Thyroid gland (tissue), 4 donors: ENCODE results near the gene PLEKHM3. TPM values are rescaled to one million over a fixed set of nuclear protein-coding genes. Genes with fewer than 3 reads are reported as not detected.

Experiments
- DNase-seq, 2 donors: peaks; one replicate each; pipeline ENCODE4 v3.0.0-alpha.2; 2019
- H3K27ac ChIP-seq, 3 donors: fragments of 200-600 bp; sonication (generic); 1 replicate in 2 of 3; 2 replicates in 1 of 3; pipeline ENCODE4 v1.5.1; 2016 to 2019; ENCODE audit warnings: mild to moderate bottlenecking in 1 of 3, moderate library complexity in 1 of 3
- H3K27me3 ChIP-seq: fragments of 200-600 bp; sonication (generic); one replicate; pipeline ENCODE4 v1.5.1; 2019
- H3K36me3 ChIP-seq, 2 donors: fragments of 200-600 bp; sonication (generic); one replicate each; pipeline ENCODE4 v1.5.1; 2016 to 2019
- H3K4me1 ChIP-seq, 2 donors: fragments of 200-600 bp; sonication (generic); one replicate each; pipeline ENCODE4 v1.5.1; 2017 to 2019
- H3K4me3 ChIP-seq, 3 donors: fragments of 200-600 bp; sonication (generic); replicated peaks in 1 of 3; 1 replicate in 2 of 3; 2 replicates in 1 of 3; pipeline ENCODE4 v1.5.1; 2016; ENCODE audit warnings: mild to moderate bottlenecking in 1 of 3
- H3K9me3 ChIP-seq: fragments of 200-600 bp; sonication (generic); one replicate; pipeline ENCODE4 v1.5.1; 2017
- POLR2A ChIP-seq, 2 donors: fragments of 450-650 bp; IDR thresholded peaks; one replicate each; pipeline ENCODE4 v1.6.1; 2017; ENCODE audit warnings: antibody characterized with exemption in 2 of 2, mild to moderate bottlenecking in 2 of 2, moderate library complexity in 1 of 2
- WGBS, 2 donors: methylation state at CpG; one replicate each; pipeline ENCODE4 v1.1.5; 2017; 5-methylcytosine and 5-hydroxymethylcytosine counted together
- intact Hi-C: fragments of 100-400 bp; cut with DNase I; formaldehyde crosslinking; loops from one replicate; pipeline ENCODE4 v1.15.1; 2023
- total RNA-seq, 4 donors: library from RNA; depleted of rRNA; stranded (reverse); fragments of >200 nt; gene quantifications; one replicate each; pipeline ENCODE4 v1.2.3, GENCODE V29; 2016
- TF ChIP-seq, protein P1 (sequence below), 6 experiments: fragments of 200-600 bp in 3 of 6; fragments of 450-650 bp in 3 of 6; sonication (generic) in 3 of 6; IDR thresholded peaks; one replicate each; pipeline ENCODE4 v1.5.1; 2016 to 2019; ENCODE audit warnings: antibody characterized with exemption in 6 of 6, mild to moderate bottlenecking in 2 of 6, inconsistent platforms in 1 of 6, moderate library complexity in 1 of 6

The PLEKHM3 gene
- total RNA-seq, 4 donors from 2014 or later: 42.2 to 53.0 (median 44.5) TPM

DNA sequence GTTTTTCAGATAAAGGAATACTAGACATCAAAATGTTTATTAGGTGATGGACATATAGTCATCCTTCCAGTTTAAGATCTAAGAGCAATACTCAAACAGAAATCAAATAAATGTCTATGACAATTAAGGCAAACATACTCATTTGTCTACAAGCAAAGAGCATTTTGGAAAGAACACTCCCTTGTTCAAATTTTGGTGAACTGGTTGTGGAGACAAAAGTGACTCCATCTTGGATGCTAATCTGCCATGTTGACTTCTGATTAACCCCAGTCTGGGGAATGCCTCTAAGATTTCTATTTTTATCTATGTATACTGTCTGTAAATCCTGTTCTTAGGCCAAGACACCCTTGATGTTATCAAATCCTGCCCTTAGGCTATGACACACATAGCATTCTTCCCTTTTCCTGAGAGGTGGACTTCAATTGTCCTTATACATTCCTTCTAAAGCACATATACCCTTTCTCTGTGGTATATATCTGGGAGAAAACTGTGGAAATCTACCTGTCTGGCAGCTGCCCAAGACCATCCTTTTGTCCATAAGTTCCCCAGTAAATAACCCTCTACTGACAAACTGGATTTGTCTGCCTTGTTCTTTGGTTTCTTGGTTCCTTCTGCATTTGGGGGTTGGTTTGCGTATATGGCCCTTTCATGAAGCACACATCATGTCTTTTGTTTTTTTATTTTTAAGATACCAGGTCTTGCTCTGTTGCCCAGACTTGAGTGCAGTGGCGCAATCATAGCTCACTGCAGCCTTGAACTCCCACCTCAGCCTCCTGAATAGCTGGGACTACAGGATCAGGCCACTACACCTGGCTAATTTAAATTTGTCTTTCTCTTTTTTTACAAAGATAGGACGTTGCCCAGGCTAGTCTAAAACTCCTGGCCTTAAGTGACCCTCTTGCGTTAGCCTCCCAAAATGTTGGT lies 12.5 kb upstream of the PLEKHM3 start:
- TF ChIP-seq POLR2A (IDR thresholded peaks at IDR 0.05): no peak
- TF ChIP-seq, protein P1, sequence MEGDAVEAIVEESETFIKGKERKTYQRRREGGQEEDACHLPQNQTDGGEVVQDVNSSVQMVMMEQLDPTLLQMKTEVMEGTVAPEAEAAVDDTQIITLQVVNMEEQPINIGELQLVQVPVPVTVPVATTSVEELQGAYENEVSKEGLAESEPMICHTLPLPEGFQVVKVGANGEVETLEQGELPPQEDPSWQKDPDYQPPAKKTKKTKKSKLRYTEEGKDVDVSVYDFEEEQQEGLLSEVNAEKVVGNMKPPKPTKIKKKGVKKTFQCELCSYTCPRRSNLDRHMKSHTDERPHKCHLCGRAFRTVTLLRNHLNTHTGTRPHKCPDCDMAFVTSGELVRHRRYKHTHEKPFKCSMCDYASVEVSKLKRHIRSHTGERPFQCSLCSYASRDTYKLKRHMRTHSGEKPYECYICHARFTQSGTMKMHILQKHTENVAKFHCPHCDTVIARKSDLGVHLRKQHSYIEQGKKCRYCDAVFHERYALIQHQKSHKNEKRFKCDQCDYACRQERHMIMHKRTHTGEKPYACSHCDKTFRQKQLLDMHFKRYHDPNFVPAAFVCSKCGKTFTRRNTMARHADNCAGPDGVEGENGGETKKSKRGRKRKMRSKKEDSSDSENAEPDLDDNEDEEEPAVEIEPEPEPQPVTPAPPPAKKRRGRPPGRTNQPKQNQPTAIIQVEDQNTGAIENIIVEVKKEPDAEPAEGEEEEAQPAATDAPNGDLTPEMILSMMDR (IDR thresholded peaks at IDR 0.05): no peak
- Histone ChIP-seq H3K4me1 (peaks cover 7 to 11% of the 10 kb centered on the region in 2 donors), H3K4me3 (no peak overlapping the region), H3K27ac (no peak overlapping the region), H3K27me3 (no peaks in the 10 kb centered on the region), H3K36me3 (no peaks in the 10 kb centered on the region), H3K9me3 (no peaks in the 10 kb centered on the region)
- WGBS, 2 donors: 78 to 89% methylated on average over 4 of the region's 4 CpGs
- DNase-seq: no peak
- intact Hi-C loops: loop anchor here (5.0 kb wide), 1 partner anchor 291 kb away; no protein-coding TSS in a partner anchor

DNA sequence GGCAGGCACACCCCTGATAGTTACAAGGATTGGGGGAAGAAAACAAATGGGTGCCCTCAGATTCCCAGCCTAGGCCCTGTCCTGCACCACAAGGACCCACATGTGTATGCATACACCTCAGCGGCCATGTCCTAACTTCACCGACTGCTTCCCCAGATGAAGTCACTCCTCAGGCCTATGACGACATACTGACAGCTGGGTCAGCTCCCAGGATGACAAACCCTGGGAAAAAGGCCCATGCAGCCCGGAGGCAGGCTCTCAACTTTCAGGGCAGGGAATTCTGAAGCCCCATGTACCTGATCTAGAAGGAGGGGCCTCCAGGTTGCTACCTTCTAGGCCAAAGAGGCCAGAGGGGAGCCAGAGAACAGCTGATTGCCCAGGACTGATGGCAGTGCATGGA lies 11.0 kb upstream of the PLEKHM3 start:
- Histone ChIP-seq H3K4me1 (peaks cover 16 to 25% of the 10 kb centered on the region in 2 donors), H3K36me3 (no peaks in the 10 kb centered on the region), H3K27me3 (no peaks in the 10 kb centered on the region), H3K9me3 (no peaks in the 10 kb centered on the region), H3K27ac (no peak overlapping the region), H3K4me3 (no peak overlapping the region)
- intact Hi-C loops: loop anchor here (5.0 kb wide), 1 partner anchor 289 kb away; no protein-coding TSS in a partner anchor
- TF ChIP-seq POLR2A (IDR thresholded peaks at IDR 0.05): no peak
- TF ChIP-seq, protein P1 (IDR thresholded peaks at IDR 0.05): no peak
- no peak for DNase-seq
- WGBS, 2 donors: 71 to 74% methylated on average over 4 of the region's 4 CpGs

DNA sequence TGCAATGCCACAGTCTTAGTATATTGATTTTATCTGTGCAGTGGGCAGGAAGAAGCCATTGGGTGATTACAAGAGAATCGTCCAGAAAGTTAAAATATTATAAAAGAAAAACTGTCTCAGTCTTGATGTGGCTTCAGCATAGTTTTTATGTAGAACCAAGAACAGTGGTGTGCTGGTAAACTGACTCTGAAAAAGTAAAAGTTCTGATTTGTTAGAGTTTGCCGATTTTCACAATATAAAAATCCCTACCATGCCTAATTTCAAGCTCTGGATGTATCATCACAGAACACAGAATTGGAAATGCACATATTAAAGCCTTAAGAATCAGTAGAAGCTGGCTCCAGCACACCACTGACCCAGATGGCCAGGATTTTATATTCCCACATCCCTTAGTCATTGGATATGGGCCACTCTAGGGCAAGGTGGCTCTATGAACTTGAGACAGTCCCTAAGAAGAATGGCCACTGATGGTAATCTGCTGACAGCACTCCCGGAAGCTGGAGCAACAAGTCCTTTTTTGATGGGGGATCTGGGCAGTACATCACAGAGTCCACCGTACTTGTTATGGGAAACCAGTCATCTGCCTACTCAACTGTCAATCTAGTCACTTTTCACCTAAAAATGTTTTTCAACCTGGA lies 9.3 kb upstream of the PLEKHM3 start:
- WGBS, 2 donors: 86 to 89% methylated on average over 4 of the region's 4 CpGs

DNA sequence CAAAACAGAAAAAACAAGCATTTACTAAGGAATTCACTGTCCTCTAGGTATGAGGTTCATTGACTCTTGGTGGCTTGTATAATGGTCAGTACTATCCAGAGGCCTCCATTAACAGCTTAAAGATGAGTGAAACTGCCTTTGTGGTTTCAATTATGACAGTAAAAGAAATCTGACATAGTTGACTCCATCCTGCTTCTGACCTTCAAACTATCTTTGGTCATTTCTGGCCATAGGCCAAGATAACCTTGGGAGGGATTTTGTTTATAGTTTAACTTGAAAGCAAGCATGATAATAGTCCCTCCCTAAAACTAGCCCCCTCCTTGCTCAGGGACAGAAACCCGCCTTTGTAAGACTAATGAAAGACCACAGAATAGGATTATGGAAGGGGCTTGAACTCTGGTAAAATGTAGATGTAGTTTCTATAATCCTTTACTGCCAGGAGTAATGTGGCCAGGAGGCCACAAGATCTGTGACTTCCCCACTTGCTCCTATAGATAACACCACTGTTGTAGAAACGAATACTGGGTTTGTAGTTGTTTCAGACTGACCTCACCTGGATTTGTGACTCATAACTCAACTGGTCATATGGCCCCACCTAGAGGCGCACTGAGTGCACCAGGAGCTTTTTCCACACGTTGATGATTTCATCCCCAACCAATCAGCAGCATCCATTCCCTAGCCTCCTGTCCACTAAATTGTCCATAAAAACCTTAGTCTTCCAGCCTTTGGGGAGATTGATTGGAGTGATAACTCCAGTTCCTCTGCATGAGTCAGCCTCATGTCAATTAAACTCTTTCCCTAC lies 8.6 kb upstream of the PLEKHM3 start:
- Histone ChIP-seq H3K9me3 (no peaks in the 10 kb centered on the region), H3K27me3 (no peaks in the 10 kb centered on the region), H3K4me1 (peaks cover 16 to 18% of the 10 kb centered on the region in 2 donors), H3K4me3 (no peak overlapping the region), H3K27ac (no peak overlapping the region), H3K36me3 (no peaks in the 10 kb centered on the region)
- peak; percentile 62 to 70 for DNase-seq
- TF ChIP-seq, protein P1 (IDR thresholded peaks at IDR 0.05): peak in 4 of 6 experiments; percentile 45 to 69 (median 50)
- TF ChIP-seq POLR2A (IDR thresholded peaks at IDR 0.05): no peak
- 60 to 62% methylated on average over 4 of the region's 4 CpGs for WGBS, 2 donors
- intact Hi-C loops: no loop called here

More for the DNA sequence above, 9.3 kb upstream of the PLEKHM3 start:
- H3K4me3 ChIP-seq: no peak overlapping the region
- DNase-seq: no peak
- H3K27me3 ChIP-seq: no peaks in the 10 kb centered on the region
- H3K36me3 ChIP-seq: no peaks in the 10 kb centered on the region
- no peak overlapping the region for H3K27ac ChIP-seq
- peaks cover 17 to 18% of the 10 kb centered on the region in 2 donors for H3K4me1 ChIP-seq
- H3K9me3 ChIP-seq: no peaks in the 10 kb centered on the region
- TF ChIP-seq, protein P1 (IDR thresholded peaks at IDR 0.05): no peak
- no peak for TF ChIP-seq POLR2A (IDR thresholded peaks at IDR 0.05)
- intact Hi-C loops: loop anchor here (5.0 kb wide), 1 partner anchor 287 kb away; no protein-coding TSS in a partner anchor
